Adrenal gland (tissue), 5 donors: ENCODE results near the gene TCEA2.

Experiments used
- POLR2A ChIP-seq, 2 donors: fragments of 450-650 bp; IDR thresholded peaks; one replicate each; pipeline ENCODE4 v1.6.1; 2017; ENCODE audit warnings: antibody characterized with exemption in 2 of 2, mild to moderate bottlenecking in 2 of 2, moderate library complexity in 1 of 2
- TF ChIP-seq, protein P1 (sequence below), 6 experiments: fragments of 450-650 bp in 4 of 6; fragments of 200-600 bp in 2 of 6; sonication (generic) in 1 of 6; IDR thresholded peaks; 1 replicate in 5 of 6; 2 replicates in 1 of 6; pipeline versions ENCODE4 v1.5.1 to v1.8.0; 2016 to 2021; ENCODE audit warnings: antibody characterized with exemption in 6 of 6, mild to moderate bottlenecking in 2 of 6, moderate library complexity in 1 of 6
- donor health status: DM: no; HTN: no; CAD: no.

DNA sequence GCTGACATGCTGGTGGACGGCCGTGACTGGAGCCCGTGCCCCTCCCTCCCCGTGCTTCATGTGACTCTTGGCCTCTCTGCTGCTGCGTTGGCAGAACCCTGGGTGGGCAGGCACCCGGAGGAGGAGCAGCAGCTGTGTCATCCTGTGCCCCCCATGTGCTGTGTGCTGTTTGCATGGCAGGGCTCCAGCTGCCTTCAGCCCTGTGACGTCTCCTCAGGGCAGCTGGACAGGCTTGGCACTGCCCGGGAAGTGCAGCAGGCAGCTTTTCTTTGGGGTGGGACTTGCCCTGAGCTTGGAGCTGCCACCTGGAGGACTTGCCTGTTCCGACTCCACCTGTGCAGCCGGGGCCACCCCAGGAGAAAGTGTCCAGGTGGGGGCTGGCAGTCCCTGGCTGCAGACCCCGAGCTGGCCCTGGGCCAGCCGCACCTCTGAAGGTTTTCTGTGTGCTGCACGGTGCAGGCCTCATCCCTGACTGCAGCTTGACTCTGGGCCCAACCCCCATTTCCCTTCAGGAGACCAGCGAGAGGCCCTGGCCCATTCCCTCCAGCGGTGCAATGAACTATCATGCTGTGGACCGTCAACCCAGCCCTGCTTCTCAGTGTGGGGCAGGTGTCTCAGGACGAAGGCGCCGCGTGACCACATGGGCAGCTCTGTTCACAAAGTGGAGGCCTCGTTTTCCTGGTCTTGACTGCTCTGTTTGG is 36.2 kb downstream of the TCEA2 start:
- TF ChIP-seq, protein P1, sequence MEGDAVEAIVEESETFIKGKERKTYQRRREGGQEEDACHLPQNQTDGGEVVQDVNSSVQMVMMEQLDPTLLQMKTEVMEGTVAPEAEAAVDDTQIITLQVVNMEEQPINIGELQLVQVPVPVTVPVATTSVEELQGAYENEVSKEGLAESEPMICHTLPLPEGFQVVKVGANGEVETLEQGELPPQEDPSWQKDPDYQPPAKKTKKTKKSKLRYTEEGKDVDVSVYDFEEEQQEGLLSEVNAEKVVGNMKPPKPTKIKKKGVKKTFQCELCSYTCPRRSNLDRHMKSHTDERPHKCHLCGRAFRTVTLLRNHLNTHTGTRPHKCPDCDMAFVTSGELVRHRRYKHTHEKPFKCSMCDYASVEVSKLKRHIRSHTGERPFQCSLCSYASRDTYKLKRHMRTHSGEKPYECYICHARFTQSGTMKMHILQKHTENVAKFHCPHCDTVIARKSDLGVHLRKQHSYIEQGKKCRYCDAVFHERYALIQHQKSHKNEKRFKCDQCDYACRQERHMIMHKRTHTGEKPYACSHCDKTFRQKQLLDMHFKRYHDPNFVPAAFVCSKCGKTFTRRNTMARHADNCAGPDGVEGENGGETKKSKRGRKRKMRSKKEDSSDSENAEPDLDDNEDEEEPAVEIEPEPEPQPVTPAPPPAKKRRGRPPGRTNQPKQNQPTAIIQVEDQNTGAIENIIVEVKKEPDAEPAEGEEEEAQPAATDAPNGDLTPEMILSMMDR (IDR thresholded peaks at IDR 0.05), result no peak
- no peak for TF ChIP-seq POLR2A (IDR thresholded peaks at IDR 0.05)
